HUDEP-2 (cell line): Measurements from ENCODE around the gene DEFB132.
"Not testable (repeated sequence)": the region's sequence is repeated elsewhere in the genome, so short reads cannot be mapped to it uniquely, and the experiment has no call there.

Experiments
- DNase-seq, 76 experiments: peaks; one replicate each; lab custom pipeline; 2025; ENCODE audit not compliant: unreplicated experiment in 76 of 76; lab: John Stamatoyannopoulos, UW

DEFB132 gene, protein sequence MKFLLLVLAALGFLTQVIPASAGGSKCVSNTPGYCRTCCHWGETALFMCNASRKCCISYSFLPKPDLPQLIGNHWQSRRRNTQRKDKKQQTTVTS

DNA sequence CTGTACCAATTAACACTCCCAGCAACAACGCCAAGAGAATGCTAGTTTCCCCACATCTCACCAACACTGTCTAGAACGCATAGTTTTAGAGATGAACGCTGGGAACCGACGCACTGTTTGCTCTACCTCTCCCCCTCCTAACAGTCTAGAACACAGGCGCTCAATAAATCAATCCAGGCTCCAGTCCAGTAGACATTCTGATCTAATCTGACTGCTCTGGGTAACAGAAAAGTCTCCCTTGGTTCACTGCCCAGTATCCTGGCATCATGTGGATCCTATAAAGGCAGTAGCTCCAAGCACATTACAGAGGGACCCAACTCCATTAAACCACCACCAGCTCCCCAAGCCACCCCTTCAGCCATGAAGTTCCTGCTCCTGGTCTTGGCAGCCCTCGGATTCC is at the start of gene DEFB132:
TSS of gene DEFB132 (plus strand) at position 306 of the 400 bp plus-strand sequence. CDS start at position 361, 55 bp downstream.
- DNase-seq, result no peak

DNA sequence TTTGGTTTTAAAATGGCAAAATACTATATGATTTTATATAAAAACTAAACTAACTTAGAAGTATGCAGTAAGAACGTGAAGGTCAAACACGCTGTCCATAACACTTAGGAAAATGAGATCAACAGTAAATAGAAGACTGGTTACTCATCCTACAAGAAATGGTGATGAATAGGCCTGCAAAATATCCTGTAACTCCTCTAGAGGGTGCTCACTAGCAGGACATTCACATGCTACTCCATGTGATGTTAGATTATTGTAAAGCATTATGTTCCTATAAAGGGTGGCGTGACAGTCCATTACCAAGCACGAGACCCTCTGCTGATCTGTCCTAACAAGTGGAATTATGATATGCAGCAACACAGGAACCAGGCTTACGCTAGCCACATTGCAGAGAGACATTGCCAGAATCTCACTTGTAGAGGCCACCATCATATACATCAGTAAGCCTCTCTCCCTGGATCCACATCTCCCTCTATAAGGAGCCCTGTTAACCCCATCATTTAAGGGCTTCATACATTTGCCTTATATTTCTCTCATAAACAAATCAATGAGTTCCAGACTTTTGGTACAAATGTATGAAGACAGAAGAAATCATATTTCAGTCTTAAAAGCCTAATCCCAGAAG is 48.5 kb upstream of the DEFB132 start:
- DNase-seq, result peak in 26 of 76 experiments; percentile 1 to 51 (median 17)

DNA sequence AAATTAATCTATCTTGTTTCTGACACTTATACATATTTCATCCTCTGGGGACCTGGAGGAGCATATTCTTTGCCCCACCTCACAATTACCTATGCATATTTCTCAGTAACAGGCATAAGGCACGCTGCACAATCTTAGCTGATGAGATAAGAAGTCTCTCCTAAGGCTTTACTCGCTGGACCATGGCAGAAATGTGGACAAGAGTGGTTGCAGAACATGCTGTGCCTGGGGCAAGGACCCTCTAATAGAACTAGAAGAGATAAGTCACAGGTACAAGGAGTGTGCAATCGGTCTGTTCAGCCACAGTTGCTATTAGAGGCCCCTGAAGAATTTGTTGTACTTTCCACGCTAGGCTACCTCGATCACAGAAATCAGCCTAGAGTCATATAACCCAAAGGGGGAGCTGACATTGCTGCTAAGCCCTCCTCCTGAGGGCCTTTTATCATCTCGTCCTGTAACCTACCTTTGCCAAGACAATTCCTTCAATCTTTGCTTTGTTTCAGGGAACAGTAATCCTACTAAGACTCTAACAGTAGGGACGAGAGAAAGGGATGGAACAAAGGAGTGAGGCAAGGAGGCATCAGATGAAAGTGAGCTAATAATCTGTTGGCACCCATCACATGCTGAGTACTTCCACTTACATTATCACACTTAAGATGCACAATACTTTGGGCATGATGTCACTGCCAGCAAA is 46.6 kb upstream of the DEFB132 start:
- DNase-seq, result no peak

DNA sequence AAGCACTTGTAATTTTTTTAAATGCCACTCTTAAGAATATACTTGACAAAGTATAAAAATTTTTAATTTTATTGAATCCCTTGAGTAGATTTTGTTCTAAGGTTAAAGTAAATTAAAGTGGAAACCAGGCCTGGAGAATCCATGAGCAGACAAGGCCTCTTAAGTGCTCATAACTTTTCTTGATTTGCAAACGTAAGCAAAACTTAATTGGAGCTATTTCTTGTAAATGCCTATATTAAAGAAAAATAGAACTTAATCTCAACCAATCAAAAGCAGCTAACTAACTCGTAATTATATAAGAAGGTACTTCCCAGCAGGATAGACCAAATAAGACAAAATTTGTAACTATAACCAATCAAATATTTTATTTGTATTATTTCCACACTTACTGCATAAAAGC is 43.1 kb upstream of the DEFB132 start:
- DNase-seq, result no peak

DNA sequence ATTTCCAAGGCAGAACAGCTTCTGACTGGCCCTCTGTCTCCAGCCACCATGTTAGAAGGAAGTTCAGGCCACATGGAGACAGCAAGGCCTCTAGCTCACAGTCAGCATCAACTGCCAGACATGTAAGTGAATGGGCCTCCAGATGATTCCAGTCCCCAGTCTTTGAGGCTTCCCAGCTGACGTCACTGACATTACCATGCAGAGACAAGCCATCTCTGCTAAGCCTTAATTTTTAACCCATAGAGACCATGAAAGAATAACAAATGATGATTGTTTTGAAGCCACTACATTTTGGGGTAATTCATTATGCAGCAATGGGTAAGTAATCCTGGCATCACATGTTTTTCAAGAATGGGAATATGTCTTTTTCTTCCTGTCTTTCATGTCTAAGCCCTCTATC is 41.7 kb upstream of the DEFB132 start:
- DNase-seq, result no peak

DNA sequence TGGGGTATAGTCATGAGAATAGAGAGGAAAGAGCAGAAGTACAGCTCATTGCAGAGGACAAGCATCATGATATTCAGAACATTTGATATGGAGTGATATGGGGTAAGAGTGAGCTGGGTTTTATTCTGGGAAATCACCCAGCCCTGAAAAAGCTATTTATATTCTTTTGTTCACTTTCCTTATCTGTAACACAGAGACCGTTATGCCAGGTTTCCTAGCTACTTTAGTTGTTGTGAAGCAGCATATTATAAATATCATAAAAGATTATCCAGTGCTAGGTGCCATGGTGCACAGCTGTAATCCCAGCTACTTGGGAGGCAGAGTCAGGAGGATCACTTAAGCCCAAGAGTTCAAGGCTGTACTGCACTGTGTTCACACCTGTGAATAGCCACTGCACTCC is 40.3 kb upstream of the DEFB132 start:
- DNase-seq, result no peak

DNA sequence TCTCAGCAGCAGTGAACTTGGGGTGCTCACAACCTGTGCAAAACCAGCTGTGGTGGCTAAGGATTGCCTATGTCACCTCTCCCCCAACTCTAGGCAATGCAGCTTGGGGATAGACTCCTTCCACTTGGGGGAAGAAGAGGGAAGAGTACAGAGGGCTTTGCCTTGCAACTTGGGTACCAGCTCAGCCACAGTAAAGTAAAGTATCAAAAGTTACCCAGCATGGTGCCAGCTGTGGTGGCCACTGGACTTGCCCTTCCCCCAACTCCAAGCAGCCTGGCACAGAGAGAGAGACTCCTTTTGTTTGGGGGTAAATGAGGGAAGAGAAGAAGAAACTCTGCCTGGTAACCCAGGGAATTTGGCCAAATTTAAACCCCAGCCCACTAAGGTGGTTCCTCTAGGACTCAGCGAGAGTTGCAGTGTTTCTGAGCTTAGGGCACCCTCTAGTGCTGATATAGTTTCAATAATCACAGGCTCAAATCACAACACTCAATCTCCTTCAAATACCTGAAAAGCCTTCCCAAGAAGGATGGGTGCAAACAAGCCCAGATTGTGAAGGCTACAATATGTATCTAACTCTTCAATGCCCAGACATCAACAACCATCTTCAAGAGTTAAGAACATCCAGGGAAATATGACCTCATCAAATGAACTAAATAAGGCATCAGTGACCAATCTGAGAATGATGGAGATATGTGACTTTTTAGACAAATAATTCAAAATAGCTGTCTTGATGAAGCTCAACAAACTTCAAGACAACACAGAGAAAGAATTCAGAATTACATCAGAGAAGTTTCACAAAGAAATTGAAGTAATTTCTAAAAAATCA is 38.0 kb upstream of the DEFB132 start:
- DNase-seq, result peak in 6 of 76 experiments; percentile 0 to 29 (median 14)

DNA sequence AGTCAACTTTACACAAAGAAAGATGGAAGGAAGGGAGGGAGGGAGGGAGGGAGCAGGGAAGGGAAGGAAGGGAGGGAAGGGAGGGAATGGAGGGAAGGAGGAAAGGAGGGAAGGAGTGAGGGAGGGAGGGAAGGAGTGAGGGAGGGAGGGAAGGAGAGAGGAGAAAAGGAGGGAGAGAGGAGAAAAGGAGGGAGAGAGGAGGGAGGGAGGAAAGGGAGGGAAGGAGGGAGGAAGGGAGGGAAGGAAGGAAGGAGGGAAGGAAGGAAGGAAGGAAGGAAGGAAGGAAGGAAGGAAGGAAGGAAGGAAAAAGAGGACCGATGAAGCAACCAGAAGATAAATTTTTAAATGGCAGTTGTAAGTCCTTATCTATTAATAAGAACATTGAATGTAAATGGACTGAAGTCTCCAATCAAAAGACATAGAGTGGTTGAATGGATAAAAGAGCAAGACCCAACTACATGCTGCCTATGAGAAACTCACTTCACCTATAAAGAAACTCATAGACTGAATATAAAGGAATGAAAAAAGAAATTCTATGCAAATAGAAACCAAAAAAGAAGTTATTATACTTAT is 36.2 kb upstream of the DEFB132 start:
- no peak for DNase-seq

DNA sequence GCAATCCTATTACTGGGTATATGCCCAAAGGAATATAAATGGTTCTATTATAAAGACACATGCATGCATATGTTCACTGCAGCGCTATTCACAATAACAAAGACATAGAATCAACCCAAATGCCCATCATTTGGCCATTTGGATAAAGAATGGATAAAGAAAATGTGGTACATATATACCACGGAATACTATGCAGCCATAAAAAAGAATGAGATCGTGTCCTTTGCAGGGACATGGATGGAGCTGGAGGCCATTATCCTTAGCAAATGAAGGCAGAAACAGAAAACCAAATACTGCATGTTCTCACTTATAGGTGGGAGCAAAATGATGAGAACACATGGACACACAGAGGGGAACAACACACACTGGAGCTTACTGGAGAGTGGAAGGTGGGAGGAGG is 31.6 kb upstream of the DEFB132 start:
- DNase-seq, result not testable (repeated sequence)

DNA sequence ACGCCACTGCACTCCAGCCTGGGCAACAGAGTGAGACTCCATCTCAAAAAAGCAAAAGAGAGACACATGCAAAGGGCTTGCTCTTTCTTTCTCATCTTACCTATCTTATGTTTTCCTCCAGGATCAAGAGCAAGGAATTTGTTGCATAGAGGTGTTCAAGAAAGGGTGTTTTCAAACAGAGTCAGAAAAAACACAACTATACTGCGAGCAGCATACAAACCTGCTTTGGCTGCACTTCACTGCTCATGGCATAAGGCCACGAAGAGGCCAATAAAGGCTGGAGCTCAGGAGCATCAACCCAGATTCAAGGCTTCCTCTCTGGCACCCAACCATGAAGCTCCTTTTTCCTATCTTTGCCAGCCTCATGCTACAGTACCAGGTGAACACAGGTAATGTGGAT is 30.6 kb upstream of the DEFB132 start, which contains the start of gene DEFB129:
TSS of gene DEFB129 (plus strand) at position 301 of the 400 bp plus-strand sequence. CDS start at position 332, 31 bp downstream.
- DNase-seq, result no peak

DNA sequence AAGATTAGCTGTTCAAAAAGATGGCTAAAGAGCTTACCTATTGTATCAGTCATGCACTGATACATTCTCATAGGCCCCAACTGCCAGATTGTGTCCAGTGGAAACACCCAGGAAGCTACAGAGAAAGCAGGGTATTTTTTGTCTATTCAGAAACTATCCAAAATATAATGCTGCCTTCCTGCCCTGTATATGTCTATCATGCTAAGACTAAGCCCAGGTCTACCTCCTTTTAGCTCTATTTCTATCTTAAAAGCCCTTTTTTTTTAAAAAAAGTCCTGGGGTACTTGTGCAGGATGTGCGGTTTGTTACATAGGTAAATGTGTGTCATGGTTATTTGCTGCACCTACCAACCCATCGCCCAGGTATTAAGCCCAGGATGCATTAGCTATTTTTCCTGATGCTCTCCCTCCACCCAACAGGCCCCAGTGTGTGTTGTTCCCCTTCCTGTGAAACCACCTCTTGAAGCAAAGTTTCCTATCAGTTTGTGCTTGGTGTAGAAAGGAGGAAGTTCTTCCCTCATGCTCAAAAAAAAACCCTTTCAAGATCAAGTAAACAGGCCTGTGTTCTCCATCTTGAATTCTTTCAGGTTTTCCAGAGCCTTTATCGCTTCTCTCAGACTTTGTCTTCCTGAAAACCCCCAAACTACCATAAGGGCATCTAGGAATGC is 30.0 kb upstream of the DEFB132 start:
- no peak for DNase-seq

DNA sequence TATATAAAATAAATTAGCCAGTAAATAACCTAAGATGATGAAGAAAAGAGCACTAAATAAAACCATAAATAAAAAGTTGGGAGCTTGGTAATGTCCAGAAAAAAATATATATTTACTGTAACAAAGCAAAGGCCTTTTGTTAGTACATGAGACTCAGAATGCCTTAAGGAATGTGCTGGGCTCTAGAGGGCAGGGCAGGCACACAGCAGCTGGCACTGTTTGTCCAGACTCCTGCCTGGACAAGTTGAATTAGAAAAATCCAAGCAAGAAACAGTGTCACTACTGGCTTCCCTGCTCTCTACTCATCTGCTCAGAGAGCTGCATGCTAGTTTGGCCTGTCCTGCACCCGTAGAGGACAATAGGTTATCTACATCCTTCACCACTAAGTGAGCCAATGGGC is 21.6 kb upstream of the DEFB132 start:
- no peak for DNase-seq

DNA sequence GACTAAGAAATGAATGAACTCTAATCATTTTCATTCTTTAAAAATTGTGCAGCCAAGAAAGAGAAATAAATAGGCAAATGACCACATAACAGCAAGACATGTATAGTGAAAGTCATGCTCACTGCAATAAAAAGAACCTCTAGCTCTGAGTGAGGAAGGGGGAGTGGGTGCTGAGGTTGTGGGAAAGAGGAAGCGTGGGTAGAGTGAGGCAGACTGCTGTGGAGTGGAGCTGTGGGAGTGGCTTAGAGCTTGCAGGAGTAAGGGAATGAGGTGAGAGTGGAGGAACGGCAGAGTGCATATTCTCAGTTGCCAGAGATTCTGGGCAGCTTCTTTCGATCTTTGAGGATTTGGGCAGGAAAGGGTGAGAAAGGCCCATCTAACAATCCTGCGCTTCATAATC is 20.0 kb upstream of the DEFB132 start:
- no peak for DNase-seq

DNA sequence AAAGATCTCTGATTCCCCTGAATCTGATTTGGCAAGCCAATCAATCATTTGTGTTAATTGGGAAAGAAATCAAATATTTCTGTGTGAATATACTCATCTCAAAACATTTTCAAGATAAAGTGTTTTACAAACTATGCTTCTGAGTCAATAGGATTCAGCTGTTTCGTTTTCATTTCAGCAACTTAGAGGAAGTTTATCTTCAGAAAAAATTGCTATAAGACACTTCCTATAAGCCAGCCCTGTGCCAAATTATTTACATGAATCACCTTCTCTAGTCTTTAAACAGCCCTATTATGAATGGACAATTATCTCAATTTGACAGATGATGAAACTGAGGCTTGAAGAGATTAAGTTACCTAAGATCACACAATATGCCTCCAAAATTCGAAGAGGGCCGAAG is 19.6 kb upstream of the DEFB132 start:
- DNase-seq, result no peak

DNA sequence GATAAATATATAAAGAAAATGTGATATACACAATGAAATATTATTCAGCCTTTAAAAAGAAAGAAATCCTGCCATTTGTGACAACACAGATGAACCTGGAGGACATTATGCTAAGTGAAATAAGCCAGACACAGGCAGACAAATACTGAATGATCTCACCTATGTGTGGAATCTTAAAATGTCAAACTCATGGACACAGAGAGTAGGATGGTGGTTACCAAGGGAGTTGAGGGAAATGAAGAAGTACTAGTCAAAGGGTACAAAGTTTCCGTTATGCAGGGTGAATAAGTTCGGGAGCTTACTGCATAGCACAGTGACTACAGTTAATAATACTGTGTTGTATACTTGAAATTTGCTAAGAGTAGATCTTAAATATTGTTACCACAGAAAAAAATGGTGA is 14.6 kb upstream of the DEFB132 start:
- no peak for DNase-seq

DNA sequence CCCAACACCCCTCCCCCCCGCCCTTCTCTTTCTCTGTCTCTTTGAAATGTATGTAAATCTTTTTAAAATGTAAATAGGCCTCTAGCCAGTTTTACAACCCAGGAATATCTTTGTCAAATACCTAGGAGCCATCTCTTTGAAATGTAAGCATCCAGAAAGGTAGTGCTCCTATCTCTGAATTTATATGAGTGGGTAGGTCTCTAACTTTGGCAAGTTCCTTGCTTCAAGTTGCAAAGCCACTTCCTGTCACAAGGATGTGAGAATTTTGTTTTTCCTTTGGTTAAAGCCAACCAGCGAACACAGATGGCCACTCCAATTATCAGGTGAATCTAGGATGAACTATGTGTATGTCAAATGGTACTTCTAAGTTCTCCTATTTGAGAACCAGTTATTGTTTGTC is 6.2 kb upstream of the DEFB132 start:
- DNase-seq, result no peak

DNA sequence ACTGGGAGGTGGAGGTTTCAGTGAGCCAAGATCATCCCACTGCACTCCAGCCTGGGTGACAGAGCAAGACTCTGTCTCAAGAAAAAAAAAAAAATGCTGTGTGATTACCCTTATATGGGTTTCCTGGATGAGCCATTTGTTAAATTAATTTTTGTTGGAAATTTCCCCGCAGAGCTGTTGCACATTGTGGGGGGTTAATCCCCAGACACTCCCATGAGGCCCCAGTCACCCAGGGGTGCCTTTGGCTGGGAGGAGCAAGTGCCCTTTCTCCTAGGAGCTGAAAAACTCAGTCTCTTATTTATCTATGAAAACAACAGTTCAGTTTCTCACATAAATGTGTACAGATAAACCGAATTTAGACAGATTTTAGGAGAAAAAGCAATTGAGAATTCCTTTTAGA is 4.7 kb upstream of the DEFB132 start:
- no peak for DNase-seq

DNA sequence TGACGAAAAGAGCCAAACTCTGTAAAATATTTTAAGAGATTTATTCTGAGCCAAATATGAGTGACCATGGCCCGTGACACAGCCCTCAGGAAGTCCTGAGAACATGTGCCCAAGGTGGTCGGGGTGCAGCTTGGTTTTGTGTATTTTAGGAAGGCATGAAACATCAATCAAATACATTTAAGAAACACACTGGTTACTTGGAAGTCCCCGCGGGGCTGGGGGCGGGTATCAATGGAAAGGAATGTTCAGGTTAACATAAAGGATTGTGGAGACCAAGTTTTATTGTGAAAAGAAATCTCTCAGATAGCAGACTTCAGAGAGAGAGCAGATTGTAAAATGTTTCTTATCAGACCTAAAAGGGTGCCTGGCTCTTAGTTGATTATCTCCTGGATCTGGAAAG is 4.1 kb upstream of the DEFB132 start:
- DNase-seq, result not testable (repeated sequence)

DNA sequence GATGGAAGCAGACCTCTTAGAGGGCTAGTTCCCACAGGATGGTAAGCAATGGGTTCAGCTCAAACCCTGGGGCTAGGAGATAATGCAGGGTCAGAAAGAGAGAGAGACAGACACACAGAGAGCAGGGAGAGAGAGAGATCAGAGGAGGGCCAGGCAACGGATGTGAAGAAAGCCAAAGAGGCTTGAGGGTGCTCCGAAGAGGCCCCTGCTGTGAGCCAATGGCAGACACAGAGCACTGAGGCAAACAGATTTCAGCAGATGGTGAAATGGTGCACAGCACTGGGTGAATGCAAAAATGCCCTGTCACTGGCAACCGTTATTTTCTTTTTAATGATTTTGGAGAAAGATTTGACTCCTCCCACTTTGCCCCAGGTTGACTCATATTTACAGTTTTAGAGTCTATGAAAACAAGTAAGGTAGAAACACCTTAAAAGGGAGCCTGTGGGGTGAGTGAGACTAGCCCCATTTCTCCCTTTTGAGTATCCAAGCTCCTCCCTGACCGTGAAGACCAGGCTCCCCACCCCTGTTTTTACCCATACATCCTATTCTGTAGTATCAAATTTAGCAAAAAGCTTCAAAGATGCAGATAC is 840 bp downstream of the DEFB132 start:
- DNase-seq, result no peak

DNA sequence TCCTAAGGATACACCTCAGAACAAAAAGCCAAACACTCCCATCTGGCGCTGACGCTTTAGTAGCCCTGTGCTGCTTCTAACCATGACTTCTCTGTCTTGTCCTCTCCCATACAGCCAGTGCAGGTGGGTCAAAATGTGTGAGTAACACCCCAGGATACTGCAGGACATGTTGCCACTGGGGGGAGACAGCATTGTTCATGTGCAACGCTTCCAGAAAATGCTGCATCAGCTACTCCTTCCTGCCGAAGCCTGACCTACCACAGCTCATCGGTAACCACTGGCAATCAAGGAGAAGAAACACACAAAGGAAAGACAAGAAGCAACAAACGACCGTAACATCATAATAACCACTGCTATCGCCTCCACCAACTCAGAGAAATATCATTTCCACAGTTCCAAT is 1.4 kb downstream of the DEFB132 start:
- DNase-seq, result peak in 15 of 76 experiments; percentile 1 to 23 (median 8)
